Tibial nerve (tissue), 4 donors: ENCODE data around the gene ANKRD23. TPM values are rescaled to one million over a fixed set of nuclear protein-coding genes. Genes with fewer than 3 reads are reported as not detected.

Source experiments
- DNase-seq, 2 donors: peaks; one replicate each; pipeline ENCODE4 v3.0.0-alpha.2; 2019; ENCODE audit warnings: low spot score in 2 of 2
- H3K27ac ChIP-seq, 4 donors: fragments of 200-600 bp; sonication (generic) in 3 of 4; one replicate each; pipeline ENCODE4 v1.5.1; 2017 to 2019; ENCODE audit warnings: mild to moderate bottlenecking in 1 of 4
- H3K27me3 ChIP-seq, 2 donors: fragments of 200-600 bp; sonication (generic) in 1 of 2; one replicate each; pipeline versions ENCODE4 v1.5.1 to v1.6.0; 2017 to 2019
- H3K36me3 ChIP-seq, 3 donors: fragments of 200-600 bp; sonication (generic); one replicate each; pipeline ENCODE4 v1.5.1; 2018 to 2019
- H3K4me1 ChIP-seq, 4 donors: fragments of 200-600 bp; sonication (generic) in 3 of 4; one replicate each; pipeline ENCODE4 v1.5.1; 2017 to 2019
- H3K4me3 ChIP-seq, 4 donors: fragments of 200-600 bp; sonication (generic) in 3 of 4; one replicate each; pipeline ENCODE4 v1.5.1; 2017 to 2019; ENCODE audit warnings: mild to moderate bottlenecking in 1 of 4, moderate library complexity in 1 of 4
- H3K9me3 ChIP-seq, 4 donors: fragments of 200-600 bp; sonication (generic) in 3 of 4; one replicate each; pipeline ENCODE4 v1.5.1; 2017 to 2019
- CTCF ChIP-seq, 5 experiments: fragments of 200-600 bp in 3 of 5; fragments of 450-650 bp in 2 of 5; sonication (generic) in 3 of 5; IDR thresholded peaks; one replicate each; pipeline ENCODE4 v1.5.1; 2016 to 2019; ENCODE audit warnings: antibody characterized with exemption in 5 of 5, mild to moderate bottlenecking in 3 of 5, moderate library complexity in 2 of 5
- EP300 ChIP-seq, 2 donors: sonication (generic); formaldehyde crosslinking; IDR thresholded peaks; one replicate each; pipeline ENCODE4 v1.6.1; 2017; ENCODE audit warnings: antibody characterized with exemption in 2 of 2, mild to moderate bottlenecking in 1 of 2
- POLR2A ChIP-seq, 2 donors: fragments of 450-650 bp; IDR thresholded peaks; one replicate each; pipeline ENCODE4 v1.6.1; 2017; ENCODE audit warnings: antibody characterized with exemption in 2 of 2, mild to moderate bottlenecking in 2 of 2, moderate library complexity in 2 of 2
- WGBS, 2 donors: methylation state at CpG; one replicate each; pipeline ENCODE4 v1.1.5; 2018; 5-methylcytosine and 5-hydroxymethylcytosine counted together
- total RNA-seq, 4 donors: library from RNA; depleted of rRNA; stranded (reverse); fragments of >200 nt; gene quantifications; one replicate each; pipeline ENCODE4 v1.1.0, GENCODE V29; 2016

ANKRD23 gene
- total RNA-seq, 4 donors from 2014 or later: 6.1 to 23.1 (median 11.2) TPM

GRCh38 chr2:96876269-96877041 lies 32.6 kb upstream of the ANKRD23 start:
- Histone ChIP-seq H3K27me3 (no peaks in the 10 kb centered on the region), H3K4me3 (no peak overlapping the region), H3K9me3 (no peaks in the 10 kb centered on the region), H3K36me3 (no peaks in the 10 kb centered on the region), H3K4me1 (peaks cover 0 to 64% (median 38%) of the 10 kb centered on the region in 4 donors), H3K27ac (peak overlapping the region in 3 of 4 donors; percentile 5 to 99 (median 98))
- DNase-seq: no peak
- WGBS, 2 donors: 72 to 79% methylated on average over 16 of the region's 16 CpGs
- TF ChIP-seq EP300 (IDR thresholded peaks at IDR 0.05) (no peak), CTCF (IDR thresholded peaks at IDR 0.05) (no peak), POLR2A (IDR thresholded peaks at IDR 0.05) (no peak)

- no peak for TF ChIP-seq POLR2A (IDR thresholded peaks at IDR 0.05)
- no peak for TF ChIP-seq EP300 (IDR thresholded peaks at IDR 0.05)
- no peak for TF ChIP-seq CTCF (IDR thresholded peaks at IDR 0.05)
- Histone ChIP-seq H3K9me3 (no peaks in the 10 kb centered on the region), H3K27ac (peak overlapping the region in 3 of 4 donors; percentile 5 to 99 (median 98)), H3K4me1 (peaks cover 0 to 65% (median 37%) of the 10 kb centered on the region in 4 donors), H3K36me3 (no peaks in the 10 kb centered on the region), H3K27me3 (no peaks in the 10 kb centered on the region), H3K4me3 (no peak overlapping the region)
- no peak for DNase-seq
- 50 to 53% methylated on average over 10 to 14 of the region's 14 CpGs for WGBS, 2 donors
Measured at GRCh38 chr2:96875498-96876268, 31.9 kb upstream of the ANKRD23 start.

- H3K27ac ChIP-seq: peak overlapping the region; percentile 4 to 99 (median 70)
- peak overlapping the region in 1 of 4 donors; percentile 3 for H3K4me3 ChIP-seq
- WGBS, 2 donors: 37 to 57% methylated on average over 18 of the region's 18 CpGs
Measured at GRCh38 chr2:96874198-96874831, 30.5 kb upstream of the ANKRD23 start.

GRCh38 chr2:96873651-96874096 lies 29.9 kb upstream of the ANKRD23 start:
- WGBS, 2 donors: 43 to 71% methylated on average over 7 to 8 of the region's 8 CpGs
- no peaks in the 10 kb centered on the region for H3K36me3 ChIP-seq
- peak in 1 of 2 donors; percentile 36 for DNase-seq
- H3K9me3 ChIP-seq: no peaks in the 10 kb centered on the region
- H3K4me1 ChIP-seq: peaks cover 0 to 69% (median 39%) of the 10 kb centered on the region in 4 donors
- no peak overlapping the region for H3K4me3 ChIP-seq
- H3K27me3 ChIP-seq: no peaks in the 10 kb centered on the region
- H3K27ac ChIP-seq: peak overlapping the region; percentile 25 to 99 (median 70)
- TF ChIP-seq CTCF (IDR thresholded peaks at IDR 0.05) (no peak), POLR2A (IDR thresholded peaks at IDR 0.05) (no peak), EP300 (IDR thresholded peaks at IDR 0.05) (peak in 1 of 2 donors; percentile 18)

More at GRCh38 chr2:96874198-96874831, 30.5 kb upstream of the ANKRD23 start:
- DNase-seq: no peak
- H3K4me1 ChIP-seq: peaks cover 0 to 69% (median 39%) of the 10 kb centered on the region in 4 donors
- H3K9me3 ChIP-seq: no peaks in the 10 kb centered on the region
- no peaks in the 10 kb centered on the region for H3K27me3 ChIP-seq
- TF ChIP-seq EP300 (IDR thresholded peaks at IDR 0.05) (no peak), POLR2A (IDR thresholded peaks at IDR 0.05) (no peak), CTCF (IDR thresholded peaks at IDR 0.05) (no peak)
- no peaks in the 10 kb centered on the region for H3K36me3 ChIP-seq
